ENCODE results near the gene MIPOL1. TPM values are rescaled to one million over a fixed set of nuclear protein-coding genes. Genes with fewer than 3 reads are reported as not detected.
A peak's percentile ranks its signal among the peaks of the same experiment; 100 is the strongest.

Gene MIPOL1
- total and polyA plus RNA-seq, 7 donors, result 0.77 to 5.6 (median 5.1) TPM

DNA sequence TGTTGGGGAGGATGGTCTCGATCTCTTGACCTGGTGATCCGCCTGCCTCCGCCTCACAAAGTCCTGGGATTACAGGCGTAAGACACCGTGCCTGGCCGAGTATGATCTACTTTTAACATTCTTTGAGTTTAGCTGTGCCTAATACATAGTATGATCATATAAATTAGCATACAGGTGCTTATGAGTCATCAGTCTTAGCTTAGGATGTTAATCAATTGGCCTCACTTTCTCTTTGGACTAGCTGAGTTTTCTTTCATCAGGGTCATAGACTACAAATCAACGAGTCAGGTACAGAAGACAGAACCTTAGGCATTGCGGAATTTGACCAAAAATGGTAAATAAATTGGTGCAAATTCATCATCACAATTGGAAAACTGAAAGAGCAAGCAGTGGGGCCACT, 27.5 kb upstream of the MIPOL1 start:
- no peak overlapping the region for H3K4me3 ChIP-seq
- H3K27ac ChIP-seq, result no peak overlapping the region
- DNase-seq (no peak), ATAC-seq (no peak)
- no peaks in the 10 kb centered on the region for H3K36me3 ChIP-seq (ENCODE audit: insufficient read depth in 1 of 2, low read depth in 1 of 2)
- TF ChIP-seq, protein P1, sequence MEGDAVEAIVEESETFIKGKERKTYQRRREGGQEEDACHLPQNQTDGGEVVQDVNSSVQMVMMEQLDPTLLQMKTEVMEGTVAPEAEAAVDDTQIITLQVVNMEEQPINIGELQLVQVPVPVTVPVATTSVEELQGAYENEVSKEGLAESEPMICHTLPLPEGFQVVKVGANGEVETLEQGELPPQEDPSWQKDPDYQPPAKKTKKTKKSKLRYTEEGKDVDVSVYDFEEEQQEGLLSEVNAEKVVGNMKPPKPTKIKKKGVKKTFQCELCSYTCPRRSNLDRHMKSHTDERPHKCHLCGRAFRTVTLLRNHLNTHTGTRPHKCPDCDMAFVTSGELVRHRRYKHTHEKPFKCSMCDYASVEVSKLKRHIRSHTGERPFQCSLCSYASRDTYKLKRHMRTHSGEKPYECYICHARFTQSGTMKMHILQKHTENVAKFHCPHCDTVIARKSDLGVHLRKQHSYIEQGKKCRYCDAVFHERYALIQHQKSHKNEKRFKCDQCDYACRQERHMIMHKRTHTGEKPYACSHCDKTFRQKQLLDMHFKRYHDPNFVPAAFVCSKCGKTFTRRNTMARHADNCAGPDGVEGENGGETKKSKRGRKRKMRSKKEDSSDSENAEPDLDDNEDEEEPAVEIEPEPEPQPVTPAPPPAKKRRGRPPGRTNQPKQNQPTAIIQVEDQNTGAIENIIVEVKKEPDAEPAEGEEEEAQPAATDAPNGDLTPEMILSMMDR (IDR thresholded peaks at IDR 0.05), result no peak
- intact Hi-C loops (cut with DNase I), result no loop called here
- WGBS, 3 donors, result 90 to 94% (median 92%) methylated on average over 8 of the region's 8 CpGs
- H3K9me3 ChIP-seq, result no peaks in the 10 kb centered on the region
- H3K27me3 ChIP-seq (ENCODE audit: insufficient read depth in 3 of 3, low read length in 2 of 3), result no peaks in the 10 kb centered on the region
- peaks cover 26% of the 10 kb centered on the region for H3K4me1 ChIP-seq

DNA sequence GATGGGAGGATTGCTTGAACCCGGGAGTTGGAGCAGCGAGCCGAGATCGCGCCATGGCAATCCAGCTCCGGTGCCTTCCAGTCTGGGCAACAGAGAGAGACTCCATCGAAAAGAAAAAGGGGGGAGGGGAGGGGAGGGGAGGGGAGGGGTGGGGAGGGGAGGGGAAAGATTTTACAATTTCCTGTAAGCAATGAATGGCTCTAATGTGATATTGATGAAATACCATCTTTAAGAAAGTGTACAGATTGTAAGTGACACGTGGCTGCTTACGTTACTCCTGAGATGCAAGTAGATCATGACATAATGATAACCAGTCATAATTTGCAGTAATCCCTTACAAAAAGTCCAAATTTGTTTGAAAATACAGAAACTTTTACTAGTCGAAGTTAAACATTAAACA, 26.7 kb upstream of the MIPOL1 start:
- TF ChIP-seq, protein P1 (IDR thresholded peaks at IDR 0.05), result no peak
- WGBS, 3 donors, result 80 to 84% (median 81%) methylated on average over 8 to 10 of the region's 10 CpGs
- DNase-seq (no peak), ATAC-seq (no peak)
- Histone ChIP-seq H3K27ac (no peak overlapping the region), H3K4me3 (no peak overlapping the region), H3K36me3 (ENCODE audit: insufficient read depth in 1 of 2, low read depth in 1 of 2) (no peaks in the 10 kb centered on the region), H3K4me1 (peaks cover 27% of the 10 kb centered on the region), H3K27me3 (ENCODE audit: insufficient read depth in 3 of 3, low read length in 2 of 3) (no peaks in the 10 kb centered on the region), H3K9me3 (no peaks in the 10 kb centered on the region)
- intact Hi-C loops (cut with DNase I), result no loop called here

DNA sequence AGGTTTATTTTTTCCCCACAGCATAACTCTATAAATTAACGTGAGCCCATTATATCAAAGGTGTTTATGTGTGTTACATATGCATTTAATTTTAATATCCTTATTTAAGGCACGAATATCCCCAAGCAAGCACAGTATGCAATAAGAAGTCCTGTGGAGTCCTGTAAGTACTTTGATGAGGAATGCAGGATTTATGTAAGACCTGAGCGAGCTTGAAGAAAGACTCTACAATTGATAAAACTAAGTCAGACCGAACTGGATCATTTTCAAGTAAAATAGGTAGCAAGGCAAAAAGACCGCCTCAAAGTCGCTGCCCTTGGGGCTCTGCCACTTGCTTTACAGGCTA, 26.1 kb upstream of the MIPOL1 start:
- peak in 3 of 4 donors; percentile 3 to 26 (median 9) for ATAC-seq
- intact Hi-C loops (cut with DNase I), result no loop called here
- H3K27me3 ChIP-seq (ENCODE audit: insufficient read depth in 3 of 3, low read length in 2 of 3), result no peaks in the 10 kb centered on the region

DNA sequence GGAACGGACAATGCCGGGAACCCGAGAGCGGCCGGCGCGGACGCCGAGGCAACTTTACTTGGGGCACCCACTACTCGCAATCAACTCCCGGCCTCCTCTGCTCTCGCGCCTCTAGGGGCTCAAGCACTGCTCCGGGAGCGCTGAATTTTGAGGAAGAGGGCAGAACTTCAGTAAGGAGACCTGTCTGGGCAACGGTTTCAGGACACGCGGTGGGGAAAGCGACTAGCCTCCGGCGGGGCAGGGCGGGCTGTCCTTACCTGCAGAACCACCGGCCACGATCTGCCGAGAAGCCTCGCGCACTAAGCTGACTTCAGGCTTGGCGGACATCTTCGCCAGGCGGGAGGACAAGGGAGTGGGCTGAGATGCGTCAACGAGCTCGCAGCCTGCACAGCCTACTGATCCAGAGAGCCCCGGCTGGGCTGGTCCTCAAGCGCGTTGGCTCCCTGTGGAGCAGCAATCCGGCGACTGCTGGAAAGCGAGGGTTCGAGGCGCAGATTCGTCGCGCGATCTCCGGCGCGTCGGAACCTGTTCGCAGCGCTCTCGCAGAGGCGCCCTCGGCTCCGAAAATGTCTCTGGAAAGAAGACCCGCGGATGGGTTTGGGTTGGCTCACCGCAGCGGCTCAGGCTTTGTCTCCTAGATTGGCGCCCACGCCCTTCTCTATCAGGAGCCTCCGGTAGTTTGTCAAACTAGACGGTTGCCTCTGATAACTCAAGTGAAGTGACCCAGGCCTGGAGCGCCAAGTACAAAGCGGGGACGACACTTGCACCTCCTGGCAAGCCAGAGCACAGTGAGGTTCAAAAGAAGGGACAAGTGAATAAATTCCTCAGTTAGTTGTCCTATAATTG, 25.5 kb upstream of the MIPOL1 start, which contains the start of gene SLC25A21:
TSS of gene SLC25A21 (minus strand) at position 583 of the 846 bp plus-strand sequence.
- Histone ChIP-seq H3K4me1 (peaks cover 27% of the 10 kb centered on the region), H3K9me3 (no peaks in the 10 kb centered on the region), H3K27ac (peak within 1 kb of the TSS; percentile 93), H3K36me3 (ENCODE audit: insufficient read depth in 1 of 2, low read depth in 1 of 2) (no peaks in the 10 kb centered on the region), H3K4me3 (peak within 1 kb of the TSS; percentile 97), H3K27me3 (ENCODE audit: insufficient read depth in 3 of 3, low read length in 2 of 3) (no peaks in the 10 kb centered on the region)
- DNase-seq (peak; percentile 69 to 84), ATAC-seq (peak; percentile 91 to 97 (median 97))
- TF ChIP-seq, protein P1 (IDR thresholded peaks at IDR 0.05), result no peak
- 0 to 1% (median 1%) methylated on average over 65 to 66 of the region's 66 CpGs for WGBS, 3 donors
- intact Hi-C loops (cut with DNase I), result no loop called here

More for the DNA sequence above, 26.1 kb upstream of the MIPOL1 start:
- H3K27ac ChIP-seq, result peak overlapping the region; percentile 93
- DNase-seq, result no peak
- no peaks in the 10 kb centered on the region for H3K9me3 ChIP-seq
- TF ChIP-seq, protein P1 (IDR thresholded peaks at IDR 0.05), result no peak
- H3K4me3 ChIP-seq, result peak overlapping the region; percentile 97
- WGBS, 3 donors, result 2 to 6% (median 5%) methylated on average over 6 of the region's 6 CpGs
- no peaks in the 10 kb centered on the region for H3K36me3 ChIP-seq (ENCODE audit: insufficient read depth in 1 of 2, low read depth in 1 of 2)
- H3K4me1 ChIP-seq, result peaks cover 27% of the 10 kb centered on the region

Data from psoas muscle (tissue), 8 donors.